ENCODE data around the gene ZNF782.

GRCh38 chr9:96885424-96885823 lies 31.1 kb upstream of the ZNF782 start:
- TF ChIP-seq EZH2phosphoT487 (conservative IDR thresholded peaks at IDR 0.05; ENCODE audit: low read length) (no peak), CTCF (IDR thresholded peaks at IDR 0.05; ENCODE audit: insufficient read depth, low read length, poor library complexity, severe bottlenecking) (no peak)

All from SU-DHL-6 (cell line).